CD4-positive, alpha-beta T cell treated with Interleukin-17A for 4 hours (primary cell): ENCODE data around the gene ZNF337.
"Not testable (repeated sequence)": the region's sequence is repeated elsewhere in the genome, so short reads cannot be mapped to it uniquely, and the experiment has no call there.

Source experiments
- DNase-seq: peaks from one replicate; pipeline ENCODE4 v3.0.0-alpha.2; 2020; ENCODE audit warnings: mixed read lengths

Gene ZNF337

GRCh38 chr20:25696371-25697131 is at the start of gene ZNF337:
Gene ZNF337 (minus strand): TSS chr20:25696853. CDS start chr20:25686417, 10,436 bp downstream.
- peak; percentile 94 for DNase-seq

DNA sequence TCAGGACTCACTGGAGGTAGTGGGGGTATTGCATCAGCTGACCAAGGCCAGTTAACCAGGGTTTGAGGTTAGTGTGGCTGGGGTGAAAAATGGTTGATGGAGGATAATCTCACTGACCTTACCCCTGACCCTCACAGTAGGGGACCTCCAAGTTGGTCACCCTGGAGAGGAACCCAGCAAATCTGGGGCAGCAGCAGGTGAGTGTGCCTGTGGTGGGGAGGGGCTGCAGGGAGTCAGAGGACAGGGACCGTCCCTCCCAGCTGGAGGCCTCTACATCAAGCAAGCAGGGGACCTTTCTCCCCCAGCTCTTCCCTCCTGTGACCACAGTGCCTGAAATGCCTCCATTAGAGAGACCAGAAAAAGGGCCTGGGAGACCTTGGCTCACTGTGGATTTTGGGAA is 49.1 kb upstream of the ZNF337 start:
- DNase-seq = no peak

- DNase-seq = no peak
Measured at GRCh38 chr20:25745100-25745499, 48.4 kb upstream of the ZNF337 start.

DNA sequence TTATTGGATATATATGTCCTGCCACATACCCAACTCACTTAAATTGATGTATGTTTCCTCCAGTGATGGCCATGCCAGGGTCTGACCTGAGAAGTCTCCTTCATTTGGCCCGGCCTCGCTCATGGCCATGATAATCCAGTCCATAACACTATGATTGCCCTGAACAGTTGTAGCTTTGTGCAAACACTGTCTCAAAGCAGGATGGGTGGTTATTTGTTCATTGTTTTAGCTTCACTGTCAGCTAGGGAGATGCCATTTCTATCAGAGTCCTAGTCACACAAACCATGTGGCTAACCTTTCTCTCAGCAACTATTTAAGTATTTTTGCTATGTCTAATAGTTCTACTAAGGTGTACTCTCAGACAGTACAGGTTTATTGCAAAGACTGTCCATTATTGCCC is 47.6 kb upstream of the ZNF337 start:
- no peak for DNase-seq

DNA sequence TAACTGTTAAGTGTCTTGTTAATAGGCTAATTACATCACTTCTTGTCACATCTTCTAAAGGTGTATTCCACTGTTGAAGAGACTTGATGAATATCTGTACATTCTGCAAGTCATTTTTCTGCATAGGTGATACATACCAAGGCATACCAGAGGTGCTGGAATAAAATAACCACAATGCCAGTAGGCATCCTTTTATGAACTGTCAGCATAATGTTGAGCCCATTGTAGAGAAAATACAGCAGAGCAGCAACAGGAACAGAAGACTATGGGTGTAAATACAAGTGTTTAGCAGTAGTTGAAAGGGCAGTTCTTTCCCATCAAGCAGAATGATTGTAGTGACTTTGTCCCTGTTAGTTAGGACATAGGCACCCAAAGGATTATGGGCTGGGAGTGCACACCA is 44.4 kb upstream of the ZNF337 start:
- no peak for DNase-seq

- DNase-seq = no peak
Measured at GRCh38 chr20:25739615-25740320, 43.1 kb upstream of the ZNF337 start.

DNA sequence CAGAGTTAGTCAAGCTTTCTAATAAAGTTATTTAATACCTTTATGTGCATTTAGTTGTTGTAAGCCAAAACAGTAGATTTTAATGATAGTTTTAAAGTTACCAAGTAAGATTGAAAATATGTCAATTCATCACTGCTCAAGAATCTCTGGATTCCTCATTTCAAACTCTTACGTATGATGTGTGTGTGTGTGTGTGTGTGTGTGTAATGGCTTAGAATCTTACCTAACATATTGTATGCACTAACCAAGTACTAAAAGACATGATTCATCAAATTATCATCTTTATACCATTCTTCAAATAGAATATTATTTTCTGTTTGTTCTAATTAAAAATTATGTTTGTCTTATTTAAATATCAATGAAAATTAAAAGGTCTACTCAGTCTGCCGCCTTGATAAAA is 41.5 kb upstream of the ZNF337 start:
- no peak for DNase-seq

GRCh38 chr20:25733903-25734302 is 37.2 kb upstream of the ZNF337 start:
- DNase-seq = no peak

- no peak for DNase-seq
Measured at GRCh38 chr20:25730862-25731261, 34.2 kb upstream of the ZNF337 start.

GRCh38 chr20:25726357-25726756 is 29.7 kb upstream of the ZNF337 start:
- DNase-seq = no peak

- no peak for DNase-seq
Measured at GRCh38 chr20:25725639-25726038, 29.0 kb upstream of the ZNF337 start.

DNA sequence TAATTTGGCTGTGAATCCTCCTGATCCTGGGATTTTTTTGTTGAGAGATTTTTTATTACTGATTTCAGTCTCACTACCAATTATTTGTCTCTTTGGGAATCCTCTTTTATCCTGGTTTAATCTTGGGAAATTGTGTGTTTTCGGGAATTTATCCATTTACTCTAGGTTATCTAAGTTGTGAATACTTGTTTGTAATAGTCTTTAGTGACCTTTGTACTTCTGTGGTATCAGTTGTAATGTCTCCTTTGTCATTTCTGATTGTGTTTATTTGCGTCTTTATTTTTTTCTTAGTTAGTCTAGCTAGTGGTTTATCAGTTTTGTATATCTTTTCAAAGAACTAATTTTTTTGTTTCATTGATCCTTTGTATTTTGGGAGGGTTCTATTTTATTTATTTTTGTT is 27.3 kb upstream of the ZNF337 start:
- no peak for DNase-seq

DNA sequence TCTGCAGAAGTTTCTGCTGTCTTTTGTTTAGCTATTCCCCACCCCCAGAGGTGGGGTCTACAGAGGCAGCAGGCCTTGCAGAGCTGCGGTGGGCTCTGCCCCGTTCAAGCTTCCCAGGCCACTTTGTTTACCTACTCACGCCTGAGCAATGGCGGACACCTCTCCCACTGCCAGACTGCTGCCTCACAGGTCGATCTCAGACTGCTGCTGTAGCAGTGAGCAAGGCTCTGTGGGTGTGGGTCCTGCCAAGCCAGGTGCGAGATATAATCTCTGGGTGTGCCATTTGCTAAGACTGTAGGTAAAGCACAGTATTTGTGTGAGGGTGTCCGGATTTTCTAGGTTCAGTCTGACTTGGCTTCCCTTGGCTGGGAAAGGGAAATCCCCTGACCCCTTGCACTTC is 23.6 kb upstream of the ZNF337 start:
- no peak for DNase-seq

GRCh38 chr20:25718896-25719809 is 22.5 kb upstream of the ZNF337 start:
- peak; percentile 50 for DNase-seq

DNA sequence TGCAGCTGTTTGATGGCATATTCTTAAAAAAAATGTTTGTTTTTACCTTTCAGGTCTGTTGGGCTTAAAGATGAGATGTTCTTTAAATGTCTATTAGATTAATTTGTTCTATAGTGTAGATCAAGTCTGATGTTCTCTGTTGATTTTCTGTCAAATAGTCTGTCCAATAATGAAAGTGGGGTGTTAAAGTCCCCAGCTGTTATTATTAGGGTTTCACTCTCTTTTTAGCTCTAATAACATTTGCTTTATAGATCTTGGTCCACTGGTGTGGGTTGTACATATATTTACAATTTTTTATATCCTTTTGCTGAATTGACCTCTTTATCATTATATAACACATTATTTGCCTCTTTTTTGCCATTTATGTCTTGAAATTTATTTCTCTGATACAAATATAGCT is 11.0 kb upstream of the ZNF337 start:
- DNase-seq = no peak

DNA sequence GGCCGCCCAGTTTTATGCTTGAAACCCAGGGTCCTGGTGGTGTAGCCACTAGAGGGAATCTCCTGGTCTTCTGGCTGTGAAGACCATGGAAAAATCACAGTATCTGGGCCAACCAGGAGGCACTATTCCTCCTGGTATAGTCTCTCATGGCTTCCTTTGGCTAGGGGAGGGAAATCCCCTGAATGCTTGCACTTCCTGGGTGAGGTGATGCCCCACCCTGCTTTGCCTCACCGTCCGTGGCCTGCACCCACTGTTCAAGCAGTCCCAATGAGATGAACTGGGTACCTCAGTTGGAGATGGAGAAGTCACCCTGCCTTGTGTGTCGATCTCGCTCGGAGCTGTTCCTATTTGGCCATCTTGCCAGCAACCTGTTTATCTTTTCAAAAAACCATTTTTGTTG is 10.1 kb upstream of the ZNF337 start:
- DNase-seq = peak; percentile 57

DNA sequence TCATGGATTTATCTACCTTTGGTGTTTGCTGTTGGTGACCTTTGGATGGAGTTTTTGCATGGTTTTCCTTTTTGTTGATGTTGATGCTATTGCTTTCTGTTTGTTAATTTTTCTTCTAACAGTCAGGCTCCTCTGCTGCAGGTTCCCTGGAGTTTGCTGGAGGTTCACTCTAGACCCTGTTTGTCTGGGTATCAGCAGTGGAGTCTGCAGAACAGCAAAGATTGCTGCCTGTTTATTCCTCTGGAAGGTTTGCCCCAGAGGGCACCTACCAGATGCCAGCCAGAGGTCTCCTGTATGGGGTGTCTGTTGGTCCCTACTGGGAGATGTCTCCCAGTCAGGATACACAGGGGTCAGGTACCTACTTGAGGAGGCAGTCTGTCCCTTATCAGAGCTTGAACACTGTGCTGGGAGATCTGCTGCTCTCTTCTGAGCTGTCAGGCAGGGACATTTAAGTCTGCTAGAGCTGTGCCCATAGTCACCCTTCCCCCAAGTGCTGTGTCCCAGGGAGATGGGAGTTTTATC is 9.2 kb upstream of the ZNF337 start:
- no peak for DNase-seq

DNA sequence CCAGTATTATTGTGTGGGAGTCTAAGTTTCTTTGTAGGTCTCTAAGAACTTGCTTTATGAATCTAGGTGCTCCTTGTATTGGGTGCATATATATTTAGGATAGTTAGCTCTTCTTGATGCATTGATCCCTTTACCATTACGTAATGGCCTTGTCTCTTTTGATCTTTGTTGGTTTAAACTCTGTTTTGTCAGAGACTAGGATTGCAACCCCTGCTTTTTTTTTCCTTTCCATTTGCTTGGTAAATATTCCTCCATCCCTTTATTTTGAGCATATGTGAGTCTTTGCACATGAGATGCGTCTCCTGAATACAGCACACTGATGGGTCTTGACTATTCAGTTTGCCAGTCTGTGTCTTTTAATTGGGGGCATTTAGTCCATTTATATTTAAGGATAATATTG is 7.7 kb upstream of the ZNF337 start:
- not testable (repeated sequence) for DNase-seq

DNA sequence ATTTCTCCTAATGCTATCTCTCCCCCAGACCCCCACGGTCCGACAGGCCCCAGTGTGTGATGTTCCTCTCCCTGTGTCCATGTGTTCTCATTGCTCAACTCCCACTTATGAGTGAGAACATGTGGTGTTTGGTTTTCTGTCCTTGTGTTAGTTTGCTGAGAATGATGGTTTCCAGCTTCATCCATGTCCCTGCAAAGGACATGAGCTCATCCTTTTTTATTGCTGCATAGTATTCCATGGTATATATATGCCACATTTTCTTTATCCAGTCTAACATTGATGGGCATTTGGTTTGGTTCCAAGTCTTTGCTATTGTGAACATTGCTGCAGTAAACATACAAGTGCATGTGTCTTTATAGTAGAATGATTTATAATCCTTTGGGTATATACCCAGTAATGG is 4.2 kb upstream of the ZNF337 start:
- DNase-seq = not testable (repeated sequence)

GRCh38 chr20:25699914-25700313 is 3.3 kb upstream of the ZNF337 start:
- DNase-seq = no peak

GRCh38 chr20:25697132-25697446 is 436 bp upstream of the ZNF337 start:
- DNase-seq = no peak

- no peak for DNase-seq
Measured at GRCh38 chr20:25695532-25696370, 902 bp downstream of the ZNF337 start.
